ENCODE data around the gene PAF1.

DNA sequence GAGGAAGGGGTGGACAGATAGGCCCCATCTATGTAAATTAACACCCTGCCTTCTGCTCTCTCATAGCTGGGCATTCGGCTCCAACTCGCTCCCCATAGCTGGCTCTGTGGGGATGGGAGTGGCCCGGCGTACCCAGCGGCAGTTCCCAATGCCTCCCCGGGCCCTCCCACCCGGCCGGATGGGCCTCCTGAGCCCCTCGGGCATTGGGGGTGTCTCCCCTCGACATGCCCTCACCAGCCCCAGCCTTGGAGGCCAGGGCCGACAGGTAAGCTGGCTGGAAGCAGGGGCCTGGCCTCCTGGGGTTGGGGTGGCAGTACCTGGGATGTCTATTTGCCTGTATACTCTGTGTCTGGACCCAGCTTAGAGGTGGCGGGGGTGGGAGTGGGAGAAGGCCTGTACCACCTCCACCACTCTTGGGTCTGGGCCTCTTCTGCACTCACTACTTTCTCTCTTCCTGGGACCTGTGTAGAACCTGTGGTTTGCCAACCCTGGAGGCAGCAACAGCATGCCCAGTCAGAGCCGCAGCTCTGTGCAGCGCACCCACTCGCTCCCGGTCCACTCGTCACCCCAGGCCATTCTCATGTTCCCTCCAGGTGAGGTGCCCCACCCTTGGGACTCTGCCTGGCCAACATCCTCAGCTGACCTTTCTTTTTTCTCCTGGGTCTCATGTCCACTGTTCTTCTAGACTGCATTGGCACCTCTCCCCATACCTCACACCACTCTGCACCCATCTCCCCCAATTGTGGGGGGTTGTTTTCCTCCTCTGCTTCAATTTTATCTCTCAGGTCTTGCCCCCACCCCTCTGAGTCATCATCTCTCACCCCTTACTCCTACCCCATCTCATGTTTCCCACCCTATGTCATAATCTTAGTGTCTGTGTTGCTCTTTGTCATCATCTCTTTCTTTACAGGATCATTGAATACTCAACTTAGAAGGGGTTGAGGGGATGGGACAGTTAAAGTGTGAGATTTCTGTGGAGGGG lies 10.1 kb downstream of the PAF1 start:
- TF ChIP-seq, protein P1, sequence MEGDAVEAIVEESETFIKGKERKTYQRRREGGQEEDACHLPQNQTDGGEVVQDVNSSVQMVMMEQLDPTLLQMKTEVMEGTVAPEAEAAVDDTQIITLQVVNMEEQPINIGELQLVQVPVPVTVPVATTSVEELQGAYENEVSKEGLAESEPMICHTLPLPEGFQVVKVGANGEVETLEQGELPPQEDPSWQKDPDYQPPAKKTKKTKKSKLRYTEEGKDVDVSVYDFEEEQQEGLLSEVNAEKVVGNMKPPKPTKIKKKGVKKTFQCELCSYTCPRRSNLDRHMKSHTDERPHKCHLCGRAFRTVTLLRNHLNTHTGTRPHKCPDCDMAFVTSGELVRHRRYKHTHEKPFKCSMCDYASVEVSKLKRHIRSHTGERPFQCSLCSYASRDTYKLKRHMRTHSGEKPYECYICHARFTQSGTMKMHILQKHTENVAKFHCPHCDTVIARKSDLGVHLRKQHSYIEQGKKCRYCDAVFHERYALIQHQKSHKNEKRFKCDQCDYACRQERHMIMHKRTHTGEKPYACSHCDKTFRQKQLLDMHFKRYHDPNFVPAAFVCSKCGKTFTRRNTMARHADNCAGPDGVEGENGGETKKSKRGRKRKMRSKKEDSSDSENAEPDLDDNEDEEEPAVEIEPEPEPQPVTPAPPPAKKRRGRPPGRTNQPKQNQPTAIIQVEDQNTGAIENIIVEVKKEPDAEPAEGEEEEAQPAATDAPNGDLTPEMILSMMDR (IDR thresholded peaks at IDR 0.05): no peak
- TF ChIP-seq EZH2phosphoT487 (IDR thresholded peaks at IDR 0.05): no peak

Data from neural progenitor cell (in vitro differentiated cells).